ENCODE data around the gene HUNK.

The HUNK gene

GRCh38 chr21:31922881-31923280 is 50.1 kb downstream of the HUNK start:
- Histone ChIP-seq H3K27me3 (ENCODE audit: insufficient read depth, low read length) (no peaks in the 10 kb centered on the region), H3K9me3 (ENCODE audit: low read length) (peaks cover 6% of the 10 kb centered on the region), H3K4me3 (ENCODE audit: low read length) (no peak overlapping the region), H2AFZ (ENCODE audit: low read depth, low read length) (no peak overlapping the region), H3K4me1 (ENCODE audit: insufficient read depth, low read length) (peaks cover 5% of the 10 kb centered on the region), H3K36me3 (ENCODE audit: insufficient read depth, low read length) (peaks cover 15% of the 10 kb centered on the region)

- Histone ChIP-seq H3K4me1 (ENCODE audit: insufficient read depth, low read length) (peaks cover 14% of the 10 kb centered on the region), H3K9me3 (ENCODE audit: low read length) (peaks cover 6% of the 10 kb centered on the region), H3K4me3 (ENCODE audit: low read length) (no peak overlapping the region)
Measured at GRCh38 chr21:31923756-31924155, 50.9 kb downstream of the HUNK start.

GRCh38 chr21:31924548-31924947 is 51.7 kb downstream of the HUNK start:
- Histone ChIP-seq H3K36me3 (ENCODE audit: insufficient read depth, low read length) (peaks cover 15% of the 10 kb centered on the region), H3K4me3 (ENCODE audit: low read length) (no peak overlapping the region), H2AFZ (ENCODE audit: low read depth, low read length) (no peak overlapping the region), H3K9me3 (ENCODE audit: low read length) (peaks cover 6% of the 10 kb centered on the region), H3K4me1 (ENCODE audit: insufficient read depth, low read length) (peaks cover 22% of the 10 kb centered on the region), H3K27me3 (ENCODE audit: insufficient read depth, low read length) (no peaks in the 10 kb centered on the region)

More at GRCh38 chr21:31923756-31924155, 50.9 kb downstream of the HUNK start:
- no peaks in the 10 kb centered on the region for H3K27me3 ChIP-seq (ENCODE audit: insufficient read depth, low read length)
- H3K36me3 ChIP-seq (ENCODE audit: insufficient read depth, low read length) = peaks cover 15% of the 10 kb centered on the region
- H2AFZ ChIP-seq (ENCODE audit: low read depth, low read length) = no peak overlapping the region

GRCh38 chr21:31926498-31926897 is 53.7 kb downstream of the HUNK start:
- no peaks in the 10 kb centered on the region for H3K27me3 ChIP-seq (ENCODE audit: insufficient read depth, low read length)
- H2AFZ ChIP-seq (ENCODE audit: low read depth, low read length) = no peak overlapping the region

GRCh38 chr21:31927689-31928353 is 55.0 kb downstream of the HUNK start:
- Histone ChIP-seq H3K4me3 (ENCODE audit: low read length) (no peak overlapping the region), H3K27me3 (ENCODE audit: insufficient read depth, low read length) (no peaks in the 10 kb centered on the region), H2AFZ (ENCODE audit: low read depth, low read length) (peak overlapping the region; percentile 18), H3K36me3 (ENCODE audit: insufficient read depth, low read length) (peaks cover 15% of the 10 kb centered on the region), H3K9me3 (ENCODE audit: low read length) (peaks cover 6% of the 10 kb centered on the region), H3K4me1 (ENCODE audit: insufficient read depth, low read length) (peaks cover 31% of the 10 kb centered on the region)

More at GRCh38 chr21:31926498-31926897, 53.7 kb downstream of the HUNK start:
- Histone ChIP-seq H3K4me3 (ENCODE audit: low read length) (no peak overlapping the region), H3K36me3 (ENCODE audit: insufficient read depth, low read length) (peaks cover 15% of the 10 kb centered on the region), H3K4me1 (ENCODE audit: insufficient read depth, low read length) (peaks cover 31% of the 10 kb centered on the region), H3K9me3 (ENCODE audit: low read length) (peaks cover 6% of the 10 kb centered on the region)

- Histone ChIP-seq H3K4me3 (ENCODE audit: low read length) (no peak overlapping the region), H3K9me3 (ENCODE audit: low read length) (peaks cover 6% of the 10 kb centered on the region), H2AFZ (ENCODE audit: low read depth, low read length) (peak overlapping the region; percentile 18), H3K4me1 (ENCODE audit: insufficient read depth, low read length) (peaks cover 31% of the 10 kb centered on the region), H3K27me3 (ENCODE audit: insufficient read depth, low read length) (no peaks in the 10 kb centered on the region), H3K36me3 (ENCODE audit: insufficient read depth, low read length) (peaks cover 15% of the 10 kb centered on the region)
Measured at GRCh38 chr21:31928656-31929055, 55.8 kb downstream of the HUNK start.

GRCh38 chr21:31929548-31929947 is 56.7 kb downstream of the HUNK start:
- peaks cover 11% of the 10 kb centered on the region for H3K36me3 ChIP-seq (ENCODE audit: insufficient read depth, low read length)

GRCh38 chr21:31930001-31930400 is 57.2 kb downstream of the HUNK start:
- Histone ChIP-seq H2AFZ (ENCODE audit: low read depth, low read length) (no peak overlapping the region), H3K9me3 (ENCODE audit: low read length) (peaks cover 3% of the 10 kb centered on the region), H3K27me3 (ENCODE audit: insufficient read depth, low read length) (no peaks in the 10 kb centered on the region), H3K4me3 (ENCODE audit: low read length) (no peak overlapping the region), H3K36me3 (ENCODE audit: insufficient read depth, low read length) (peaks cover 8% of the 10 kb centered on the region), H3K4me1 (ENCODE audit: insufficient read depth, low read length) (peaks cover 31% of the 10 kb centered on the region)

More at GRCh38 chr21:31929548-31929947, 56.7 kb downstream of the HUNK start:
- Histone ChIP-seq H3K4me3 (ENCODE audit: low read length) (peak overlapping the region; percentile 13), H2AFZ (ENCODE audit: low read depth, low read length) (no peak overlapping the region), H3K4me1 (ENCODE audit: insufficient read depth, low read length) (peaks cover 31% of the 10 kb centered on the region), H3K9me3 (ENCODE audit: low read length) (peaks cover 4% of the 10 kb centered on the region), H3K27me3 (ENCODE audit: insufficient read depth, low read length) (no peaks in the 10 kb centered on the region)

GRCh38 chr21:31931644-31932469 is 59.0 kb downstream of the HUNK start:
- Histone ChIP-seq H3K4me3 (ENCODE audit: low read length) (no peak overlapping the region), H3K4me1 (ENCODE audit: insufficient read depth, low read length) (peaks cover 31% of the 10 kb centered on the region), H3K27me3 (ENCODE audit: insufficient read depth, low read length) (no peaks in the 10 kb centered on the region), H2AFZ (ENCODE audit: low read depth, low read length) (no peak overlapping the region), H3K9me3 (ENCODE audit: low read length) (no peaks in the 10 kb centered on the region), H3K36me3 (ENCODE audit: insufficient read depth, low read length) (no peaks in the 10 kb centered on the region)

- no peaks in the 10 kb centered on the region for H3K36me3 ChIP-seq (ENCODE audit: insufficient read depth, low read length)
- H3K9me3 ChIP-seq (ENCODE audit: low read length) = no peaks in the 10 kb centered on the region
- H2AFZ ChIP-seq (ENCODE audit: low read depth, low read length) = no peak overlapping the region
- peaks cover 31% of the 10 kb centered on the region for H3K4me1 ChIP-seq (ENCODE audit: insufficient read depth, low read length)
- no peak overlapping the region for H3K4me3 ChIP-seq (ENCODE audit: low read length)
- H3K27me3 ChIP-seq (ENCODE audit: insufficient read depth, low read length) = no peaks in the 10 kb centered on the region
Measured at GRCh38 chr21:31932470-31932764, 59.6 kb downstream of the HUNK start.

- H3K36me3 ChIP-seq (ENCODE audit: insufficient read depth, low read length) = no peaks in the 10 kb centered on the region
- no peak overlapping the region for H3K4me3 ChIP-seq (ENCODE audit: low read length)
- no peak overlapping the region for H2AFZ ChIP-seq (ENCODE audit: low read depth, low read length)
- H3K27me3 ChIP-seq (ENCODE audit: insufficient read depth, low read length) = no peaks in the 10 kb centered on the region
- H3K9me3 ChIP-seq (ENCODE audit: low read length) = no peaks in the 10 kb centered on the region
- no peaks in the 10 kb centered on the region for H3K4me1 ChIP-seq (ENCODE audit: insufficient read depth, low read length)
Measured at GRCh38 chr21:31937303-31937702, 64.5 kb downstream of the HUNK start.

GRCh38 chr21:31938330-31939301 is 65.8 kb downstream of the HUNK start:
- H2AFZ ChIP-seq (ENCODE audit: low read depth, low read length) = no peak overlapping the region
- H3K4me3 ChIP-seq (ENCODE audit: low read length) = no peak overlapping the region
- no peaks in the 10 kb centered on the region for H3K27me3 ChIP-seq (ENCODE audit: insufficient read depth, low read length)
- H3K9me3 ChIP-seq (ENCODE audit: low read length) = no peaks in the 10 kb centered on the region
- H3K36me3 ChIP-seq (ENCODE audit: insufficient read depth, low read length) = peaks cover 3% of the 10 kb centered on the region
- no peaks in the 10 kb centered on the region for H3K4me1 ChIP-seq (ENCODE audit: insufficient read depth, low read length)

GRCh38 chr21:31941694-31942093 is 68.9 kb downstream of the HUNK start:
- no peaks in the 10 kb centered on the region for H3K9me3 ChIP-seq (ENCODE audit: low read length)
- no peak overlapping the region for H2AFZ ChIP-seq (ENCODE audit: low read depth, low read length)
- H3K36me3 ChIP-seq (ENCODE audit: insufficient read depth, low read length) = peaks cover 17% of the 10 kb centered on the region
- H3K27me3 ChIP-seq (ENCODE audit: insufficient read depth, low read length) = no peaks in the 10 kb centered on the region
- no peak overlapping the region for H3K4me3 ChIP-seq (ENCODE audit: low read length)
- H3K4me1 ChIP-seq (ENCODE audit: insufficient read depth, low read length) = peaks cover 3% of the 10 kb centered on the region
